CD14-positive monocyte (primary cell): ENCODE measurements around the gene BAHCC1. TPM values are rescaled to one million over a fixed set of nuclear protein-coding genes. Genes with fewer than 3 reads are reported as not detected.

ENCODE experiments used
- DNase-seq, 3 donors: peaks; one replicate each; pipeline ENCODE4 v3.0.0-alpha.2; 2011 to 2022
- H2AFZ ChIP-seq: 2 replicates; pipeline ENCODE4 v1.6.0; 2012; ENCODE audit warnings: mild to moderate bottlenecking, low read depth, low read length, inconsistent platforms; ENCODE audit not compliant: insufficient read depth, poor library complexity, severe bottlenecking
- H3K27ac ChIP-seq, 2 donors: 1 replicate in 1 of 2; 2 replicates in 1 of 2; pipeline ENCODE4 v1.5.1; 2012 to 2013; ENCODE audit warnings: low read length in 2 of 2, control low read depth in 1 of 2, inconsistent platforms in 1 of 2, low read depth in 1 of 2, mild to moderate bottlenecking in 1 of 2
- H3K27me3 ChIP-seq, 2 donors: one replicate each; pipeline versions ENCODE4 v1.6.0 to v1.6.1; 2011 to 2013; ENCODE audit warnings: low read length in 2 of 2; ENCODE audit not compliant: control insufficient read depth in 2 of 2, insufficient read depth in 2 of 2
- H3K36me3 ChIP-seq, 2 donors: replicated peaks in 1 of 2; 1 replicate in 1 of 2; 2 replicates in 1 of 2; pipeline versions ENCODE4 v1.5.1 to v1.6.1; 2012 to 2013; ENCODE audit warnings: low read length in 2 of 2, control low read depth in 1 of 2, inconsistent platforms in 1 of 2, mild to moderate bottlenecking in 1 of 2; ENCODE audit not compliant: insufficient read depth in 2 of 2, control insufficient read depth in 1 of 2
- H3K4me1 ChIP-seq, 2 donors: 1 replicate in 1 of 2; 2 replicates in 1 of 2; pipeline versions ENCODE4 v1.5.1 to v1.6.1; 2012 to 2013; ENCODE audit warnings: low read length in 2 of 2, control low read depth in 1 of 2, inconsistent platforms in 1 of 2, mild to moderate bottlenecking in 1 of 2, moderate library complexity in 1 of 2; ENCODE audit not compliant: insufficient read depth in 2 of 2, control insufficient read depth in 1 of 2
- H3K4me2 ChIP-seq: replicated peaks from 2 replicates; pipeline ENCODE3; 2012; ENCODE audit warnings: low read length, moderate library complexity, mild to moderate bottlenecking; ENCODE audit not compliant: poor library complexity, severe bottlenecking; ENCODE audit errors: extremely low read depth
- H3K4me3 ChIP-seq, 3 experiments: fragments of 200-600 bp in 1 of 3; sonication (generic) in 1 of 3; replicated peaks in 1 of 3; 1 replicate in 2 of 3; 2 replicates in 1 of 3; pipeline ENCODE4 v1.5.1; 2011 to 2013; ENCODE audit warnings: low read length in 3 of 3, mild to moderate bottlenecking in 3 of 3, control low read depth in 2 of 3, low read depth in 2 of 3, inconsistent platforms in 1 of 3, moderate library complexity in 1 of 3
- H3K79me2 ChIP-seq: 2 replicates; pipeline ENCODE4 v1.6.0; 2012; ENCODE audit warnings: mild to moderate bottlenecking, control low read depth, inconsistent platforms, low read length, moderate library complexity; ENCODE audit not compliant: insufficient read depth
- H3K9ac ChIP-seq: 2 replicates; pipeline ENCODE4 v1.6.0; 2017; ENCODE audit warnings: low read length, mild to moderate bottlenecking; ENCODE audit not compliant: insufficient read depth, poor library complexity, severe bottlenecking
- H3K9me3 ChIP-seq, 2 donors: replicated peaks in 1 of 2; 1 replicate in 1 of 2; 2 replicates in 1 of 2; pipeline versions ENCODE4 v1.5.1 to v1.6.1; 2012 to 2013; ENCODE audit warnings: low read length in 2 of 2, control low read depth in 1 of 2; ENCODE audit not compliant: control insufficient read depth in 1 of 2, insufficient read depth in 1 of 2
- H4K20me1 ChIP-seq: 2 replicates; pipeline ENCODE4 v1.6.0; 2012; ENCODE audit warnings: mild to moderate bottlenecking, low read length, control low read depth, moderate library complexity; ENCODE audit not compliant: insufficient read depth
- H3K27ac Mint-ChIP-seq, 7 donors: one replicate each; pipeline ENCODE4 v1.8.0; 2020; ENCODE audit warnings: mild to moderate bottlenecking in 7 of 7, mixed read lengths in 7 of 7, moderate library complexity in 6 of 7, inconsistent platforms in 2 of 7
- H3K27me3 Mint-ChIP-seq, 3 donors: one replicate each; pipeline ENCODE4 v1.8.0; 2021 to 2022; ENCODE audit warnings: low read depth in 3 of 3, mild to moderate bottlenecking in 3 of 3, mixed read lengths in 3 of 3, moderate library complexity in 3 of 3, inconsistent platforms in 1 of 3
- H3K36me3 Mint-ChIP-seq, 2 donors: one replicate each; pipeline ENCODE4 v1.8.0; 2020; ENCODE audit warnings: mixed read lengths in 2 of 2, inconsistent platforms in 1 of 2, mild to moderate bottlenecking in 1 of 2
- H3K4me1 Mint-ChIP-seq: one replicate; pipeline ENCODE4 v1.8.0; 2020; ENCODE audit warnings: mild to moderate bottlenecking, mixed read lengths
- H3K4me3 Mint-ChIP-seq, 2 donors: one replicate each; pipeline ENCODE4 v1.8.0; 2020; ENCODE audit warnings: mild to moderate bottlenecking in 2 of 2, mixed read lengths in 2 of 2, moderate library complexity in 1 of 2
- H3K9me3 Mint-ChIP-seq, 7 donors: one replicate each; pipeline ENCODE4 v1.8.0; 2020 to 2022; ENCODE audit warnings: mixed read lengths in 7 of 7, mild to moderate bottlenecking in 6 of 7, moderate library complexity in 6 of 7, inconsistent platforms in 2 of 7
- WGBS: methylation state at CpG from one replicate; pipeline ENCODE4 v1.1.5; 2013; ENCODE audit warnings: missing lambda C conversion rate; ENCODE audit not compliant: insufficient coverage; 5-methylcytosine and 5-hydroxymethylcytosine counted together
- intact Hi-C, 2 donors: fragments of 100-400 bp; cut with micrococcal nuclease; formaldehyde crosslinking; loops; one replicate each; pipeline versions ENCODE4 v1.15.0 to v1.15.1; 2023
- polyA plus RNA-seq, 3 donors: library from polyadenylated mRNA; depleted of rRNA in 1 of 3; unstranded in 2 of 3; stranded (reverse) in 1 of 3; fragments of 300-500 nt in 2 of 3; fragments of >200 nt in 1 of 3; fragmentation: Illumina TruSeq in 2 of 3; gene quantifications; 1 replicate in 2 of 3; 2 replicates in 1 of 3; pipeline ENCODE4 v1.2.3, GENCODE V29; 2012 to 2021
- TF ChIP-seq, protein P1 (sequence below): fragments of 200-600 bp; IDR thresholded peaks from one replicate; pipeline ENCODE4 v1.8.0; 2022; ENCODE audit warnings: antibody characterized with exemption, mild to moderate bottlenecking

Gene BAHCC1
- polyA plus RNA-seq, 3 donors: 0.11 to 8.8 (median 0.27) TPM

DNA sequence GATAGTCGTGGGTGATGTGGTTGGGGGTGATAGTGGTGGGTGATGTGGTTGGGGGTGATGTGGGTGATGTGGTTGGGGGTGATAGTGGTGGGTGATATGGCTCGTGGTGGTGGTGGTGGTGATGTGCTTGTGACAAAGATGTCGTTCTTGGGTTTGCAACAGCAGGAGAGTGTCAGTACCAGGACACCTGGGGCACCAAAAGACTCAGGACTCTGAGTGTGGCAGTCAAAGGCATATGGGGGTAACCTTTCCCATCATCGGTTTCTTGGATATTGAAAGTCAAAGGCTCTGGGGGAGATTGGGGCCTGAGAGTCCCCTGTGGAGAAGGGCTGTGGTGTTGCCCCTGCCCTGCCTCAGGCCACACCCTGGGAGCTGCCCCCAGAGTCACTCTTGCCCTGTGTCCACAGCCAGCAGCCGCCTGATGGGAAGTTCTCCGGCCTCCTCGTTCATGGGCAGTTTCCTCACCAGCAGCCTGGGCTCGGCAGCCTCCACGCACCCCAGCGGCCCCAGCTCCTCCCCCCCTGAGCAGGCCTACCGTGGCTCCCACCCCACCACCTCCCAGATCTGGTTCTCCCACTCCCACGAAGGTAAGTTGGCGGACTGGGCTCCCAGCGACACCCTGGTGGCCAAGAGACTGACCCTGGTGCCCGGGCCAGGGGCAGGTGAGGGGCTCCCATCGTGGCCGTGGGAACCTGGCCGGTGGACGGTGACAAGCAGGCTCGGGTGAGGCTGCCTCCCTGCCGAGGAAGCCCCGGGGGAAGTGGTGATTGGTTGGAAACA lies 31.3 kb downstream of the BAHCC1 start:
- H3K4me1 Mint-ChIP-seq: peaks cover 35% of the 10 kb centered on the region
- H3K9me3 Mint-ChIP-seq: no peaks in the 10 kb centered on the region
- peaks cover 9 to 19% (median 13%) of the 10 kb centered on the region in 3 donors for H3K27me3 Mint-ChIP-seq
- Histone ChIP-seq H3K9ac (peak overlapping the region; percentile 15), H3K79me2 (peaks cover 55% of the 10 kb centered on the region), H4K20me1 (peaks cover 25% of the 10 kb centered on the region), H2AFZ (peak overlapping the region; percentile 37), H3K27ac (no peak overlapping the region), H3K27me3 (peaks cover 0 to 26% of the 10 kb centered on the region in 2 donors), H3K36me3 (no peaks in the 10 kb centered on the region), H3K4me2 (peak overlapping the region; percentile 60), H3K4me1 (peaks cover 54 to 64% of the 10 kb centered on the region in 2 donors), H3K4me3 (peak overlapping the region in 1 of 3 experiments; percentile 21), H3K9me3 (no peaks in the 10 kb centered on the region)
- H3K4me3 Mint-ChIP-seq: peak overlapping the region in 1 of 2 donors; percentile 30
- 10% methylated on average over 21 of the region's 22 CpGs for WGBS
- intact Hi-C loops: loop anchor here in 1 of 2 donors (5.0 kb wide), 1 partner anchor 56 kb away; no protein-coding TSS in a partner anchor
- H3K36me3 Mint-ChIP-seq: no peaks in the 10 kb centered on the region
- TF ChIP-seq, protein P1, sequence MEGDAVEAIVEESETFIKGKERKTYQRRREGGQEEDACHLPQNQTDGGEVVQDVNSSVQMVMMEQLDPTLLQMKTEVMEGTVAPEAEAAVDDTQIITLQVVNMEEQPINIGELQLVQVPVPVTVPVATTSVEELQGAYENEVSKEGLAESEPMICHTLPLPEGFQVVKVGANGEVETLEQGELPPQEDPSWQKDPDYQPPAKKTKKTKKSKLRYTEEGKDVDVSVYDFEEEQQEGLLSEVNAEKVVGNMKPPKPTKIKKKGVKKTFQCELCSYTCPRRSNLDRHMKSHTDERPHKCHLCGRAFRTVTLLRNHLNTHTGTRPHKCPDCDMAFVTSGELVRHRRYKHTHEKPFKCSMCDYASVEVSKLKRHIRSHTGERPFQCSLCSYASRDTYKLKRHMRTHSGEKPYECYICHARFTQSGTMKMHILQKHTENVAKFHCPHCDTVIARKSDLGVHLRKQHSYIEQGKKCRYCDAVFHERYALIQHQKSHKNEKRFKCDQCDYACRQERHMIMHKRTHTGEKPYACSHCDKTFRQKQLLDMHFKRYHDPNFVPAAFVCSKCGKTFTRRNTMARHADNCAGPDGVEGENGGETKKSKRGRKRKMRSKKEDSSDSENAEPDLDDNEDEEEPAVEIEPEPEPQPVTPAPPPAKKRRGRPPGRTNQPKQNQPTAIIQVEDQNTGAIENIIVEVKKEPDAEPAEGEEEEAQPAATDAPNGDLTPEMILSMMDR: no peak
- no peak overlapping the region for H3K27ac Mint-ChIP-seq
- DNase-seq: peak in 2 of 3 donors; percentile 18 to 51

DNA sequence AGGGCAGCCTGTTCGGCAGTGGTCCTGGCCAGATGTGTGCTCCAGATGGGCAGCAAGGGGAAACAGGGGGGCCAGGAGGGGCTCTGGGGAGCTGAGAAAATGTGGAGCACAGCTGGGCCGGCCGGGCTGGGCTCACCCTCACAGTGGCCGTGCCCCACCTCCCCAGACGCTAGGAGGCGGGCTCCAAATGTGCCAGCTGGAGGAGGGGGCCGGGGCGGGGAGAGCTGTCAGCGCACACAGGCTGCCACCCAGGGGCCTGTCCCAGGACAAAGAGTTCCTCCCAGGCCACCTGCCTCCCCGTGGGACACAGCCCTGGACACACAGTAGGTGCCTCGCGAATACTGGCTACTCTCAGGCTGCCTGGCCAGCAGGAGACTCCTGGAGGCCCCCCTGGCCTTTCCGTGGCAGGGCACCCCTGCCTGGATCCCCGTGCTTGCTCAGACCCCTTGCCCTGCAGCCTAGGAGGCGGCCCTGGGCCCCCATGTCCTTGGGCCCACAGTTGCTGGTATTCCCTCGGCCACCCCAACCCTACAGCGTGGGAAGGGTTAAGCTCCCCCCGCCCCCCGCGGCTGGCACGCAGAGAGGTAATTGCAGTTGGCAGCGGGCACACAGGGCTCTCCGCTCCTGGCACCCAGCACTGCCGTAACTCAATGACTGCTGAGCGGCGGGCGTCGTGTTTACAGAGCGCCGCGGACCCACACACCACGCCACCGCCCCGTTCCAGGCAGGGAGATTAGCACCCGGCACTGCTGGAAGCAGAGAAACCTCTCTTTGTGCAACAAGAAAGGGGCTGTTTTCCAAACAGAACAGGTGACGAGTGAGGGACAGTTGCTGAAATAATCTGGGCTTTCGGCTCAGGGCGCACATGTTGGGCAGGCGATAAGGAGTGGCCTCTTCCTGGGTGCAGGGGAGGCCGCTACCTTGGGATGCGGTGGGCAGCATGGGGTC lies 32.2 kb downstream of the BAHCC1 start:
- Histone ChIP-seq H3K79me2 (peaks cover 48% of the 10 kb centered on the region), H3K27me3 (peaks cover 0 to 26% of the 10 kb centered on the region in 2 donors), H4K20me1 (peaks cover 22% of the 10 kb centered on the region), H3K36me3 (no peaks in the 10 kb centered on the region), H3K4me2 (peak overlapping the region; percentile 60), H3K4me1 (peaks cover 51 to 57% of the 10 kb centered on the region in 2 donors), H3K4me3 (peak overlapping the region in 1 of 3 experiments; percentile 30), H3K9ac (peak overlapping the region; percentile 15), H3K9me3 (no peaks in the 10 kb centered on the region), H2AFZ (peak overlapping the region; percentile 37), H3K27ac (no peak overlapping the region)
- Mint-ChIP-seq H3K4me1 (peaks cover 31% of the 10 kb centered on the region), H3K27me3 (peaks cover 9 to 19% (median 13%) of the 10 kb centered on the region in 3 donors), H3K27ac (peak overlapping the region in 2 of 7 donors; percentile 25 to 36), H3K36me3 (no peaks in the 10 kb centered on the region), H3K4me3 (peak overlapping the region; percentile 62 to 78), H3K9me3 (no peaks in the 10 kb centered on the region)
- WGBS: 4% methylated on average over 38 of the region's 41 CpGs
- peak in 1 of 3 donors; percentile 26 for DNase-seq
- intact Hi-C loops: loop anchor here in 1 of 2 donors (5.0 kb wide), 1 partner anchor 55 kb away; no protein-coding TSS in a partner anchor
- TF ChIP-seq, protein P1: no peak
